Stimulated activated CD8-positive, alpha-beta memory T cell treated with anti-CD3 and anti-CD28 coated beads, Interleukin-12 subunit alpha, Interleukin-12 subunit beta, amount 100 ng/mL, for 24 hours (primary cell): ENCODE results near the gene TECTA.
"Not testable (repeated sequence)": the region's sequence is repeated elsewhere in the genome, so short reads cannot be mapped to it uniquely, and the experiment has no call there.

Source experiments
- DNase-seq: peaks from one replicate; pipeline ENCODE4 v3.0.0-alpha.2; 2020; ENCODE audit errors: extremely low read depth

Gene TECTA

GRCh38 chr11:121235057-121235456, 134.0 kb downstream of the TECTA start:
- DNase-seq = no peak

- no peak for DNase-seq
These were observed 135.3 kb downstream of the TECTA start for GRCh38 chr11:121236115-121237001.

GRCh38 chr11:121237247-121237646, 136.2 kb downstream of the TECTA start:
- DNase-seq = not testable (repeated sequence)

- no peak for DNase-seq
These were observed 136.9 kb downstream of the TECTA start for GRCh38 chr11:121237686-121238658.

DNA sequence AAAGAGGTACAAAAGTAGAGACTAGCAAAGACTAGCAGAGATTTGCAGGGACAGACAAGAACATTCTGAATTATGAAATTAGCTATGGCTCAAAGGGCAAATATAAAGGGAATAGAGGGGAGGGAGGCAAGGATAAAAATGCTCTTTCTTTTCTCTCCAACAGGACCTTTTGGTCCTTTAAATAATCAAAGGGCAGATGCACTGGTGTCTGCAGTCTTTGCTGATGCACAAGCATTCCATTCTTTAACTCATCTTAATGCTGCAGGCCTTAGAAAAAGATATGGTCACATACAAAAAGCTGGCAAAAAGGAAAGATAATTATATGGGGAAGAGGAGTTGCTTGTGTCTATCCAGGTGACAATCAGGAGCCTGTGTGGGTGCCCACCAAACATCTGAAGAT, 137.9 kb downstream of the TECTA start:
- no peak for DNase-seq

- DNase-seq = not testable (repeated sequence)
These were observed 139.0 kb downstream of the TECTA start for GRCh38 chr11:121240001-121240400.

GRCh38 chr11:121240650-121241303, 139.7 kb downstream of the TECTA start:
- DNase-seq = no peak
